GM12891 (cell line): ENCODE measurements around the gene LMBRD1.

Source experiments
- POLR2AphosphoS5 ChIP-seq: IDR thresholded peaks from 2 replicates; pipeline ENCODE4 v1.6.1; 2011; ENCODE audit warnings: low read depth, low read length, control low read depth
- SPI1 ChIP-seq: IDR thresholded peaks from 2 replicates; pipeline ENCODE4 v1.6.1; 2011; ENCODE audit warnings: low read depth, low read length, control low read depth

DNA sequence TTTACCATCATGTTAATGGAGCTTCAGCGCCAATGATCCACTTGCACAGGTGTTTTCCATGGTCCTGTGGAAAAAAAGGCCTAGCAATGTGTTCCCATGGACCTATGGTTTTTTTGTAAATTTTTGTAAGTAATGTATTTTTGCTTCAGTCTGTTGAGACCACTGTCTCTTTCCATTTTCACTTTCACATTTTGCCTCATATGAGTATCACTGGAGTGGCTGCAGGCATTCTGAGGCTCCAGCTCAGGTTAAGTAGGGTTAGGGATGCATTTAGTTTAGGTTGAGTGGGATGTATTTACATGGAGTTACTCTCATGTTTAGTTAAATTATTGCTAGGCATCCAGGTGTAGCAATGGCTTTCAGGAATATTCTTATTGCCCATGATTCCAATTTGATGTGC is 19.2 kb upstream of the LMBRD1 start:
- TF ChIP-seq SPI1 (no peak), POLR2AphosphoS5 (no peak)
